ENCODE results near the gene RPS6KB2. TPM values are rescaled to one million over a fixed set of nuclear protein-coding genes. Genes with fewer than 3 reads are reported as not detected.

Gene RPS6KB2
- total RNA-seq, 2 donors from 2014 or later = 35.5 to 44.6 TPM

GRCh38 chr11:67450796-67451657 is 22.7 kb downstream of the RPS6KB2 start:
- H3K27me3 ChIP-seq = no peaks in the 10 kb centered on the region
- H3K27ac ChIP-seq = no peak overlapping the region
- H3K4me3 ChIP-seq = no peak overlapping the region
- no peak for DNase-seq (ENCODE audit: low spot score)
- no peaks in the 10 kb centered on the region for H3K36me3 ChIP-seq
- H3K9me3 ChIP-seq = no peaks in the 10 kb centered on the region
- no peak for TF ChIP-seq CTCF (IDR thresholded peaks at IDR 0.05)
- no peaks in the 10 kb centered on the region for H3K4me1 ChIP-seq

GRCh38 chr11:67451658-67451976 is 23.3 kb downstream of the RPS6KB2 start:
- Histone ChIP-seq H3K36me3 (no peaks in the 10 kb centered on the region), H3K4me3 (no peak overlapping the region), H3K27ac (no peak overlapping the region), H3K27me3 (no peaks in the 10 kb centered on the region), H3K9me3 (no peaks in the 10 kb centered on the region), H3K4me1 (no peaks in the 10 kb centered on the region)
- no peak for DNase-seq (ENCODE audit: low spot score)
- TF ChIP-seq CTCF (IDR thresholded peaks at IDR 0.05) = no peak

GRCh38 chr11:67452141-67452952 is 24.1 kb downstream of the RPS6KB2 start, which contains the start of gene GPR152:
Gene GPR152, minus strand, starts transcription at chr11:67452729. Its CDS starts 5 bp downstream, at chr11:67452724.
- Histone ChIP-seq H3K9me3 (no peaks in the 10 kb centered on the region), H3K36me3 (no peaks in the 10 kb centered on the region), H3K27me3 (no peaks in the 10 kb centered on the region), H3K4me3 (no peak within 1 kb of the TSS), H3K4me1 (no peaks in the 10 kb centered on the region), H3K27ac (peak within 1 kb of the TSS in 1 of 2 donors; percentile 18)
- DNase-seq (ENCODE audit: low spot score) = no peak
- peak in 1 of 2 donors; percentile 28 for TF ChIP-seq CTCF (IDR thresholded peaks at IDR 0.05)

GRCh38 chr11:67453816-67454732 is 25.8 kb downstream of the RPS6KB2 start:
- no peak for TF ChIP-seq CTCF (IDR thresholded peaks at IDR 0.05)
- H3K4me1 ChIP-seq = no peaks in the 10 kb centered on the region
- no peak for DNase-seq (ENCODE audit: low spot score)
- H3K27me3 ChIP-seq = no peaks in the 10 kb centered on the region
- no peak overlapping the region for H3K4me3 ChIP-seq
- H3K27ac ChIP-seq = no peak overlapping the region
- no peaks in the 10 kb centered on the region for H3K36me3 ChIP-seq
- no peaks in the 10 kb centered on the region for H3K9me3 ChIP-seq

- DNase-seq (ENCODE audit: low spot score) = no peak
- H3K27ac ChIP-seq = no peak within 1 kb of the TSS
- no peaks in the 10 kb centered on the region for H3K27me3 ChIP-seq
Measured at GRCh38 chr11:67455054-67455453, 26.8 kb downstream of the RPS6KB2 start, which contains the start of gene CABP4. Gene CABP4, plus strand, starts transcription at chr11:67455354. Its CDS starts 70 bp downstream, at chr11:67455424.

More at GRCh38 chr11:67455054-67455453, 26.8 kb downstream of the RPS6KB2 start, which contains the start of gene CABP4:
- no peaks in the 10 kb centered on the region for H3K4me1 ChIP-seq
- H3K36me3 ChIP-seq = no peaks in the 10 kb centered on the region
- no peaks in the 10 kb centered on the region for H3K9me3 ChIP-seq
- H3K4me3 ChIP-seq = no peak within 1 kb of the TSS
- no peak for TF ChIP-seq CTCF (IDR thresholded peaks at IDR 0.05)
